ENCODE results near the gene RAB7B.

Gene RAB7B

DNA sequence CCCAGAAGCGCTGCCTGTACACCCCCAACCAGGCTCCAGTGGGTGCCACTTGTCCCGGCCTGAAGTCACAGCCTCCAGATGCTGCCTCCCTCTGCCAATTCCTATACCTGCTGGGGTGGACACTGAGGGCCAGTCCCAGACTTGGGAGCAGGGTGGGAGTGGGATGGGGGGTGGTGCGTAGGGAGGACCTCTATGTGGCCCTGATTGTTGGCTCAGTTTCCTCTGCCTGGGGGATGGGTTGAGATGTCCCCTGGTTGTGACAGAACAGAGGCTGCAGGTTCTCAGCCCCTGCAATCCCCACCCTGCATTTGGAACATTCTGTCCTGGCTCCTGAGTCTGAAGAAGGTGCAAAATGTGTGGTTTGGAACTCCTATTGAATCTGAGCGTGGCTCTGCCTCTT is 27.2 kb downstream of the RAB7B start:
- no peak for DNase-seq (ENCODE audit: low read depth)
- TF ChIP-seq, protein P1, sequence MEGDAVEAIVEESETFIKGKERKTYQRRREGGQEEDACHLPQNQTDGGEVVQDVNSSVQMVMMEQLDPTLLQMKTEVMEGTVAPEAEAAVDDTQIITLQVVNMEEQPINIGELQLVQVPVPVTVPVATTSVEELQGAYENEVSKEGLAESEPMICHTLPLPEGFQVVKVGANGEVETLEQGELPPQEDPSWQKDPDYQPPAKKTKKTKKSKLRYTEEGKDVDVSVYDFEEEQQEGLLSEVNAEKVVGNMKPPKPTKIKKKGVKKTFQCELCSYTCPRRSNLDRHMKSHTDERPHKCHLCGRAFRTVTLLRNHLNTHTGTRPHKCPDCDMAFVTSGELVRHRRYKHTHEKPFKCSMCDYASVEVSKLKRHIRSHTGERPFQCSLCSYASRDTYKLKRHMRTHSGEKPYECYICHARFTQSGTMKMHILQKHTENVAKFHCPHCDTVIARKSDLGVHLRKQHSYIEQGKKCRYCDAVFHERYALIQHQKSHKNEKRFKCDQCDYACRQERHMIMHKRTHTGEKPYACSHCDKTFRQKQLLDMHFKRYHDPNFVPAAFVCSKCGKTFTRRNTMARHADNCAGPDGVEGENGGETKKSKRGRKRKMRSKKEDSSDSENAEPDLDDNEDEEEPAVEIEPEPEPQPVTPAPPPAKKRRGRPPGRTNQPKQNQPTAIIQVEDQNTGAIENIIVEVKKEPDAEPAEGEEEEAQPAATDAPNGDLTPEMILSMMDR (conservative IDR thresholded peaks at IDR 0.05; ENCODE audit: low read depth, low read length): no peak
- H3K4me3 ChIP-seq (ENCODE audit: low read depth, low read length): no peak overlapping the region

DNA sequence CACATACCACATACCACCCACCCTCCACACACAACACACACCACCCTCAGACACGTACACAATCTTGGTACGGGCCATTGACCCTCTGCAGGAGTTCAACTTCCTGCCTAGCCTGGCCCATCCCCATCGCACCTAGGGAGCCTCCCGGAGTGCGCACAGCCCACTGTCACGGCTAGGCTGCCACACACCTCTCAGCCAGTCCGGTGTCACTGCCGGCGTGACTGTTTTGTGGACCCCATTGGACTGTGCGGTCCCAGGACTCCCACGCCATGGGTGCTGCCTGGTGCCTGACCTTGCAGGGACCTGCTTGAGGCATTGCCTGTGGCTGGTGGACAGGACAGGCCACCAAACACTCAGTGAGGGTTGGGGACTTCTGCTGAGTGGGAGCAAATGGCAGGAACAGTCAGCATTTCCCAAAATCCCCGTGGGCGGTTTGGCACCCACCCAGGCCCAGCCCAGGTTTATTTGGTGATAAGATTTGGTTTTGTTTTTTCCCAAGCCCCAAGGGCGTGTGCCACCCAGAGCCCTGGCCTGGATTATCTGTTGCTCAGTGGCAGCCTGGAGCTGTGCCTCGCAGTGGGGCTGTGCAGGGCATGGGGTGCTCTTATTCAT is 27.7 kb downstream of the RAB7B start:
- H3K4me3 ChIP-seq (ENCODE audit: low read depth, low read length): no peak overlapping the region
- TF ChIP-seq, protein P1 (conservative IDR thresholded peaks at IDR 0.05; ENCODE audit: low read depth, low read length): no peak
- no peak for DNase-seq (ENCODE audit: low read depth)

GRCh38 chr1:205974712-205975111 is 28.5 kb downstream of the RAB7B start:
- no peak for DNase-seq (ENCODE audit: low read depth)
- TF ChIP-seq, protein P1 (conservative IDR thresholded peaks at IDR 0.05; ENCODE audit: low read depth, low read length): no peak
- no peak overlapping the region for H3K4me3 ChIP-seq (ENCODE audit: low read depth, low read length)

- DNase-seq (ENCODE audit: low read depth): no peak
- TF ChIP-seq, protein P1 (conservative IDR thresholded peaks at IDR 0.05; ENCODE audit: low read depth, low read length): no peak
Observed at GRCh38 chr1:205973377-205974232, 29.6 kb downstream of the RAB7B start.

GRCh38 chr1:205972491-205973168 is 30.6 kb downstream of the RAB7B start:
- DNase-seq (ENCODE audit: low read depth): no peak
- TF ChIP-seq, protein P1 (conservative IDR thresholded peaks at IDR 0.05; ENCODE audit: low read depth, low read length): no peak
- H3K4me3 ChIP-seq (ENCODE audit: low read depth, low read length): no peak overlapping the region

More at GRCh38 chr1:205973377-205974232, 29.6 kb downstream of the RAB7B start:
- H3K4me3 ChIP-seq (ENCODE audit: low read depth, low read length): no peak overlapping the region

DNA sequence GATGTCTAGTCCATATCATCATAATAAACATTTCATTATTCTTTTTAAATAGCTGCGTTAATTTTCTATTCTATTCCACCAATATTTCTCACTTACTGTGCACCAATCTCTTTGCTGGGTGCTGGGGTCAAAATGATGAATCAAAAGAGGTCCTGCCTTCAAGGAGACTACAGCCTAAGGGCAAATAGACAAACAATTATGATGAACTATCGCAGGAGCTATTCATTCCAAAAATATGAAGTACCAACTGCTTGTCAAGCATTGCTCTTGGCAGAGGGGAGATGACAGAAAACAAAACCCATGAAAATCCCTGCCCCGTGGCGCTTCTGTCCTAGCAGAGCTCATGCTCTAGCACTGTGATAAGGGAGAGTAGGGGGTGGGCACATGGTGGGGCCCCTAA is 31.1 kb downstream of the RAB7B start:
- TF ChIP-seq, protein P1 (conservative IDR thresholded peaks at IDR 0.05; ENCODE audit: low read depth, low read length): no peak
- DNase-seq (ENCODE audit: low read depth): no peak
- H3K4me3 ChIP-seq (ENCODE audit: low read depth, low read length): no peak overlapping the region
